Endothelial cell of umbilical vein (primary cell): ENCODE data around the gene ITPRID1.

Experiments
- CTCF ChIP-seq, 2 donors: IDR thresholded peaks; 1 replicate in 1 of 2; 2 replicates in 1 of 2; pipeline ENCODE4 v1.5.1; 2011; ENCODE audit warnings: low read length in 2 of 2, mild to moderate bottlenecking in 2 of 2, moderate library complexity in 2 of 2, control low read depth in 1 of 2, inconsistent platforms in 1 of 2, low read depth in 1 of 2; ENCODE audit not compliant: insufficient read depth in 1 of 2; ENCODE audit errors: extremely low read depth in 1 of 2
- EZH2 ChIP-seq: IDR thresholded peaks from 2 replicates; pipeline ENCODE4 v1.6.1; 2012; ENCODE audit warnings: borderline replicate concordance, low read depth, mild to moderate bottlenecking, moderate library complexity, low read length, inconsistent platforms; ENCODE audit not compliant: severe bottlenecking
- FOS ChIP-seq: IDR thresholded peaks from 2 replicates; pipeline ENCODE4 v1.6.1; 2011; ENCODE audit warnings: mild to moderate bottlenecking, low read length, moderate library complexity, borderline replicate concordance; ENCODE audit not compliant: insufficient read depth
- GATA2 ChIP-seq: IDR thresholded peaks from 2 replicates; pipeline ENCODE4 v1.7.0; 2011; ENCODE audit warnings: low read depth, mild to moderate bottlenecking, moderate library complexity, mixed read lengths, low read length; ENCODE audit not compliant: insufficient read length, insufficient read depth

GRCh38 chr7:31478721-31479120, 35.2 kb upstream of the ITPRID1 start:
- TF ChIP-seq FOS (no peak), CTCF (IDR thresholded peaks at IDR 0.05; ENCODE audit: extremely low read depth in 1 of 2, insufficient read depth in 1 of 2, low read depth in 1 of 2, low read length in 2 of 2) (no peak), EZH2 (no peak), GATA2 (no peak)
